ENCODE measurements around the gene CCDC71L. TPM values are rescaled to one million over a fixed set of nuclear protein-coding genes. Genes with fewer than 3 reads are reported as not detected.

Gene CCDC71L
- polyA plus RNA-seq, 2 donors: 2.9 to 4.9 TPM

- 0 to 1% methylated on average over 65 to 101 of the region's 101 CpGs for WGBS, 2 donors
Observed at GRCh38 chr7:106659963-106660861, 746 bp downstream of the CCDC71L start.

GRCh38 chr7:106659166-106659962 lies 1.6 kb downstream of the CCDC71L start:
- Histone ChIP-seq H3K4me3 (ENCODE audit: low read depth in 1 of 2, low read length in 2 of 2) (peak overlapping the region; percentile 74 to 95), H3K27me3 (ENCODE audit: control insufficient read depth in 1 of 2, insufficient read depth in 2 of 2, low read length in 2 of 2) (no peaks in the 10 kb centered on the region), H3K27ac (ENCODE audit: low read depth in 2 of 2, low read length in 1 of 2) (peak overlapping the region; percentile 89 to 94), H3K9me3 (ENCODE audit: control insufficient read depth in 2 of 2, insufficient read depth in 1 of 2, low read depth in 1 of 2, low read length in 1 of 2) (no peaks in the 10 kb centered on the region), H3K4me1 (ENCODE audit: control insufficient read depth in 2 of 2, insufficient read depth in 2 of 2, low read length in 1 of 2) (no peaks in the 10 kb centered on the region), H3K36me3 (ENCODE audit: control insufficient read depth in 2 of 2, insufficient read depth in 2 of 2, low read length in 1 of 2) (no peaks in the 10 kb centered on the region)
- 15 to 18% methylated on average over 12 of the region's 12 CpGs for WGBS, 2 donors

More at GRCh38 chr7:106659963-106660861, 746 bp downstream of the CCDC71L start:
- Histone ChIP-seq H3K4me1 (ENCODE audit: control insufficient read depth in 2 of 2, insufficient read depth in 2 of 2, low read length in 1 of 2) (no peaks in the 10 kb centered on the region), H3K9me3 (ENCODE audit: control insufficient read depth in 2 of 2, insufficient read depth in 1 of 2, low read depth in 1 of 2, low read length in 1 of 2) (no peaks in the 10 kb centered on the region), H3K27me3 (ENCODE audit: control insufficient read depth in 1 of 2, insufficient read depth in 2 of 2, low read length in 2 of 2) (no peaks in the 10 kb centered on the region), H3K27ac (ENCODE audit: low read depth in 2 of 2, low read length in 1 of 2) (peak overlapping the region; percentile 89 to 94), H3K4me3 (ENCODE audit: low read depth in 1 of 2, low read length in 2 of 2) (peak overlapping the region; percentile 74 to 95), H3K36me3 (ENCODE audit: control insufficient read depth in 2 of 2, insufficient read depth in 2 of 2, low read length in 1 of 2) (no peaks in the 10 kb centered on the region)

GRCh38 chr7:106658316-106659165 lies 2.4 kb downstream of the CCDC71L start:
- WGBS, 2 donors: 90 to 92% methylated on average over 6 of the region's 6 CpGs
- Histone ChIP-seq H3K9me3 (ENCODE audit: control insufficient read depth in 2 of 2, insufficient read depth in 1 of 2, low read depth in 1 of 2, low read length in 1 of 2) (no peaks in the 10 kb centered on the region), H3K4me1 (ENCODE audit: control insufficient read depth in 2 of 2, insufficient read depth in 2 of 2, low read length in 1 of 2) (no peaks in the 10 kb centered on the region), H3K4me3 (ENCODE audit: low read depth in 1 of 2, low read length in 2 of 2) (no peak overlapping the region), H3K27ac (ENCODE audit: low read depth in 2 of 2, low read length in 1 of 2) (no peak overlapping the region), H3K36me3 (ENCODE audit: control insufficient read depth in 2 of 2, insufficient read depth in 2 of 2, low read length in 1 of 2) (no peaks in the 10 kb centered on the region), H3K27me3 (ENCODE audit: control insufficient read depth in 1 of 2, insufficient read depth in 2 of 2, low read length in 2 of 2) (no peaks in the 10 kb centered on the region)

- 60 to 70% methylated on average over 5 of the region's 5 CpGs for WGBS, 2 donors
- H3K27me3 ChIP-seq (ENCODE audit: control insufficient read depth in 1 of 2, insufficient read depth in 2 of 2, low read length in 2 of 2): no peaks in the 10 kb centered on the region
- no peaks in the 10 kb centered on the region for H3K4me1 ChIP-seq (ENCODE audit: control insufficient read depth in 2 of 2, insufficient read depth in 2 of 2, low read length in 1 of 2)
- H3K9me3 ChIP-seq (ENCODE audit: control insufficient read depth in 2 of 2, insufficient read depth in 1 of 2, low read depth in 1 of 2, low read length in 1 of 2): no peaks in the 10 kb centered on the region
- H3K27ac ChIP-seq (ENCODE audit: low read depth in 2 of 2, low read length in 1 of 2): no peak overlapping the region
- no peak overlapping the region for H3K4me3 ChIP-seq (ENCODE audit: low read depth in 1 of 2, low read length in 2 of 2)
- H3K36me3 ChIP-seq (ENCODE audit: control insufficient read depth in 2 of 2, insufficient read depth in 2 of 2, low read length in 1 of 2): no peaks in the 10 kb centered on the region
Observed at GRCh38 chr7:106657085-106657991, 3.6 kb downstream of the CCDC71L start.

GRCh38 chr7:106655703-106656498 lies 5.1 kb downstream of the CCDC71L start:
- H3K9me3 ChIP-seq (ENCODE audit: control insufficient read depth in 2 of 2, insufficient read depth in 1 of 2, low read depth in 1 of 2, low read length in 1 of 2): no peaks in the 10 kb centered on the region
- no peaks in the 10 kb centered on the region for H3K4me1 ChIP-seq (ENCODE audit: control insufficient read depth in 2 of 2, insufficient read depth in 2 of 2, low read length in 1 of 2)
- peaks cover 0 to 1% of the 10 kb centered on the region in 2 donors for H3K27me3 ChIP-seq (ENCODE audit: control insufficient read depth in 1 of 2, insufficient read depth in 2 of 2, low read length in 2 of 2)
- no peaks in the 10 kb centered on the region for H3K36me3 ChIP-seq (ENCODE audit: control insufficient read depth in 2 of 2, insufficient read depth in 2 of 2, low read length in 1 of 2)
- H3K27ac ChIP-seq (ENCODE audit: low read depth in 2 of 2, low read length in 1 of 2): no peak overlapping the region
- WGBS, 2 donors: 94 to 96% methylated on average over 5 of the region's 5 CpGs
- no peak overlapping the region for H3K4me3 ChIP-seq (ENCODE audit: low read depth in 1 of 2, low read length in 2 of 2)

- Histone ChIP-seq H3K9me3 (ENCODE audit: control insufficient read depth in 2 of 2, insufficient read depth in 1 of 2, low read depth in 1 of 2, low read length in 1 of 2) (no peaks in the 10 kb centered on the region), H3K36me3 (ENCODE audit: control insufficient read depth in 2 of 2, insufficient read depth in 2 of 2, low read length in 1 of 2) (no peaks in the 10 kb centered on the region), H3K27me3 (ENCODE audit: control insufficient read depth in 1 of 2, insufficient read depth in 2 of 2, low read length in 2 of 2) (peaks cover 0 to 3% of the 10 kb centered on the region in 2 donors), H3K4me1 (ENCODE audit: control insufficient read depth in 2 of 2, insufficient read depth in 2 of 2, low read length in 1 of 2) (no peaks in the 10 kb centered on the region), H3K4me3 (ENCODE audit: low read depth in 1 of 2, low read length in 2 of 2) (no peak overlapping the region), H3K27ac (ENCODE audit: low read depth in 2 of 2, low read length in 1 of 2) (no peak overlapping the region)
- 75 to 77% methylated on average over 2 of the region's 2 CpGs for WGBS, 2 donors
Observed at GRCh38 chr7:106653488-106653887, 7.5 kb downstream of the CCDC71L start.

GRCh38 chr7:106652909-106653308 lies 8.0 kb downstream of the CCDC71L start:
- Histone ChIP-seq H3K27me3 (ENCODE audit: control insufficient read depth in 1 of 2, insufficient read depth in 2 of 2, low read length in 2 of 2) (peaks cover 0 to 3% of the 10 kb centered on the region in 2 donors), H3K9me3 (ENCODE audit: control insufficient read depth in 2 of 2, insufficient read depth in 1 of 2, low read depth in 1 of 2, low read length in 1 of 2) (no peaks in the 10 kb centered on the region), H3K4me3 (ENCODE audit: low read depth in 1 of 2, low read length in 2 of 2) (no peak overlapping the region), H3K4me1 (ENCODE audit: control insufficient read depth in 2 of 2, insufficient read depth in 2 of 2, low read length in 1 of 2) (no peaks in the 10 kb centered on the region), H3K36me3 (ENCODE audit: control insufficient read depth in 2 of 2, insufficient read depth in 2 of 2, low read length in 1 of 2) (no peaks in the 10 kb centered on the region), H3K27ac (ENCODE audit: low read depth in 2 of 2, low read length in 1 of 2) (no peak overlapping the region)
- 91 to 93% methylated on average over 2 of the region's 2 CpGs for WGBS, 2 donors

- Histone ChIP-seq H3K36me3 (ENCODE audit: control insufficient read depth in 2 of 2, insufficient read depth in 2 of 2, low read length in 1 of 2) (no peaks in the 10 kb centered on the region), H3K27me3 (ENCODE audit: control insufficient read depth in 1 of 2, insufficient read depth in 2 of 2, low read length in 2 of 2) (peaks cover 0 to 3% of the 10 kb centered on the region in 2 donors), H3K9me3 (ENCODE audit: control insufficient read depth in 2 of 2, insufficient read depth in 1 of 2, low read depth in 1 of 2, low read length in 1 of 2) (no peaks in the 10 kb centered on the region), H3K4me3 (ENCODE audit: low read depth in 1 of 2, low read length in 2 of 2) (no peak overlapping the region), H3K27ac (ENCODE audit: low read depth in 2 of 2, low read length in 1 of 2) (no peak overlapping the region), H3K4me1 (ENCODE audit: control insufficient read depth in 2 of 2, insufficient read depth in 2 of 2, low read length in 1 of 2) (no peaks in the 10 kb centered on the region)
Observed at GRCh38 chr7:106652092-106652491, 8.9 kb downstream of the CCDC71L start.
